SK-N-SH (cell line): Measurements from ENCODE around the gene SYNPO2L. TPM values are rescaled to one million over a fixed set of nuclear protein-coding genes. Genes with fewer than 3 reads are reported as not detected.

Experiments
- CTCF ChIA-PET: fragments of 300-600, 350-600 bp; formaldehyde crosslinking; extraction: SDS; loops from one replicate; lab custom pipeline; 2021; lab: Yijun Ruan, JAX
- POLR2A ChIA-PET: fragments of 350-600 bp; sonication (Branson Sonifier 250); formaldehyde crosslinking; extraction: SDS; loops from one replicate; lab custom pipeline; 2020; ENCODE audit warnings: antibody characterized with exemption, inconsistent platforms; lab: Yijun Ruan, JAX
- DNase-seq: peaks from one replicate; pipeline ENCODE4 v3.0.0; 2012
- H2AFZ ChIP-seq: fragments of 200-600 bp; sonication (generic); 2 replicates; pipeline ENCODE4 v1.8.1; 2016; ENCODE audit warnings: antibody characterized with exemption, mild to moderate bottlenecking, low read depth
- H3F3A ChIP-seq: fragments of 200-600 bp; sonication (generic); replicated peaks from 2 replicates; pipeline ENCODE3; 2016; ENCODE audit warnings: antibody characterized with exemption, mild to moderate bottlenecking; ENCODE audit not compliant: insufficient read depth
- H3K27ac ChIP-seq, 2 experiments: fragments of 200-500 bp in 1 of 2; fragments of 200-600 bp in 1 of 2; sonication (Bioruptor generic) in 1 of 2; sonication (generic), shearing (Covaris generic) in 1 of 2; 2 replicates each; pipeline versions ENCODE4 v1.5.1 to v1.6.1; 2014 to 2016; ENCODE audit warnings: low read depth in 2 of 2, inconsistent platforms in 1 of 2, low read length in 1 of 2, mild to moderate bottlenecking in 1 of 2, mixed read lengths in 1 of 2
- H3K27me3 ChIP-seq: fragments of 200-600 bp; sonication (generic), shearing (Covaris generic); 2 replicates; pipeline ENCODE4 v1.6.1; 2016; ENCODE audit warnings: mixed run types; ENCODE audit not compliant: insufficient read depth
- H3K36me3 ChIP-seq, 2 experiments: fragments of 200-500 bp in 1 of 2; fragments of 200-600 bp in 1 of 2; sonication (Bioruptor generic) in 1 of 2; sonication (generic) in 1 of 2; replicated peaks in 1 of 2; 2 replicates each; pipeline versions ENCODE3 to v1.5.1; 2014 to 2016; ENCODE audit warnings: low read length in 1 of 2, mild to moderate bottlenecking in 1 of 2; ENCODE audit not compliant: insufficient read depth in 2 of 2, control insufficient read depth in 1 of 2
- H3K4me1 ChIP-seq, 2 experiments: fragments of 200-500 bp in 1 of 2; fragments of 200-600 bp in 1 of 2; sonication (Bioruptor generic) in 1 of 2; sonication (generic), shearing (Covaris generic) in 1 of 2; 2 replicates each; pipeline versions ENCODE4 v1.5.1 to v1.6.1; 2014 to 2016; ENCODE audit warnings: low read depth in 1 of 2, low read length in 1 of 2, mixed run types in 1 of 2; ENCODE audit not compliant: insufficient read depth in 2 of 2, control insufficient read depth in 1 of 2
- H3K4me2 ChIP-seq: fragments of 200-600 bp; sonication (generic), shearing (Covaris generic); 2 replicates; pipeline ENCODE4 v1.6.1; 2017; ENCODE audit warnings: mixed run types
- H3K4me3 ChIP-seq, 2 experiments: fragments of 200-500 bp in 1 of 2; fragments of 200-600 bp in 1 of 2; sonication (Bioruptor generic) in 1 of 2; sonication (generic), shearing (Covaris generic) in 1 of 2; 2 replicates each; pipeline versions ENCODE4 v1.5.1 to v1.8.1; 2014 to 2016; ENCODE audit warnings: low read depth in 2 of 2, inconsistent platforms in 1 of 2, low read length in 1 of 2, mild to moderate bottlenecking in 1 of 2, mixed read lengths in 1 of 2, moderate library complexity in 1 of 2
- H3K79me2 ChIP-seq: fragments of 200-600 bp; sonication (generic); 2 replicates; pipeline ENCODE4 v1.8.1; 2017; ENCODE audit warnings: mild to moderate bottlenecking; ENCODE audit not compliant: insufficient read depth
- H3K9ac ChIP-seq: fragments of 200-600 bp; sonication (generic); 2 replicates; pipeline ENCODE4 v1.6.1; 2017; ENCODE audit warnings: mixed run types
- H3K9me2 ChIP-seq: fragments of 200-600 bp; sonication (generic); 2 replicates; pipeline ENCODE4 v1.6.1; 2017; ENCODE audit warnings: mixed run types
- H3K9me3 ChIP-seq: fragments of 200-600 bp; sonication (generic); 2 replicates; pipeline ENCODE4 v1.6.1; 2017; ENCODE audit warnings: mixed run types, mild to moderate bottlenecking, moderate library complexity
- H4K20me1 ChIP-seq: fragments of 200-600 bp; sonication (generic); 2 replicates; pipeline ENCODE4 v1.6.1; 2017; ENCODE audit warnings: mild to moderate bottlenecking, mixed run types; ENCODE audit not compliant: insufficient read depth
- CHD2 ChIP-seq: fragments of 150-350 bp; IDR thresholded peaks from 2 replicates; pipeline ENCODE4 v1.6.1; 2018; ENCODE audit warnings: low read length; ENCODE audit not compliant: partially characterized antibody
- FOSL2 ChIP-seq: IDR thresholded peaks from 2 replicates; pipeline ENCODE4 v1.4.0; 2012; ENCODE audit warnings: low read depth, mild to moderate bottlenecking, moderate library complexity, borderline replicate concordance
- FOXJ3 ChIP-seq: sonication (generic); formaldehyde crosslinking; IDR thresholded peaks from 2 replicates; pipeline ENCODE4 v1.5.1; 2020; ENCODE audit warnings: mild to moderate bottlenecking, missing genetic modification reagents
- FOXM1 ChIP-seq: IDR thresholded peaks from 2 replicates; pipeline ENCODE4 v1.4.0; 2012; ENCODE audit warnings: low read depth, mild to moderate bottlenecking
- IRF3 ChIP-seq: fragments of 150-350 bp; IDR thresholded peaks from 2 replicates; pipeline ENCODE4 v1.6.1; 2016; ENCODE audit warnings: mild to moderate bottlenecking, low read depth, low read length
- JUND ChIP-seq: IDR thresholded peaks from 2 replicates; pipeline ENCODE4 v1.4.0; 2012
- MAX ChIP-seq: IDR thresholded peaks from 2 replicates; pipeline ENCODE4 v1.4.0; 2012; ENCODE audit warnings: low read depth
- MXI1 ChIP-seq: IDR thresholded peaks from 2 replicates; pipeline ENCODE4 v1.6.1; 2012; ENCODE audit warnings: mild to moderate bottlenecking, low read depth, low read length, improper control_type of control experiment
- NFIC ChIP-seq: IDR thresholded peaks from 2 replicates; pipeline ENCODE4 v1.4.0; 2012; ENCODE audit warnings: borderline replicate concordance
- POLR2AphosphoS5 ChIP-seq: IDR thresholded peaks from 2 replicates; pipeline ENCODE4 v1.6.1; 2012; ENCODE audit warnings: low read depth, low read length
- RAD21 ChIP-seq: IDR thresholded peaks from 2 replicates; pipeline ENCODE4 v1.6.1; 2012; ENCODE audit warnings: mild to moderate bottlenecking, low read length
- RCOR1 ChIP-seq: fragments of 150-350 bp; IDR thresholded peaks from 2 replicates; pipeline ENCODE4 v1.6.1; 2017; ENCODE audit warnings: antibody characterized with exemption, low read length
- RXRA ChIP-seq: IDR thresholded peaks from 2 replicates; pipeline ENCODE4 v1.4.0; 2012; ENCODE audit warnings: low read depth, mild to moderate bottlenecking, borderline replicate concordance
- SMC3 ChIP-seq: IDR thresholded peaks from 2 replicates; pipeline ENCODE4 v1.6.1; 2012; ENCODE audit warnings: low read depth, low read length, improper control_type of control experiment
- YY1 ChIP-seq: IDR thresholded peaks from 2 replicates; pipeline ENCODE4 v1.4.0; 2012; ENCODE audit warnings: low read depth, mild to moderate bottlenecking
- WGBS: methylation state at CpG from one replicate; pipeline ENCODE4 v1.1.6; 2017; ENCODE audit warnings: low lambda C conversion rate; 5-methylcytosine and 5-hydroxymethylcytosine counted together
- polyA plus RNA-seq, 3 experiments: library from polyadenylated mRNA; depleted of rRNA; stranded (reverse); fragments of >200 nt; gene quantifications; 2 replicates each; pipeline ENCODE4 v1.2.3, GENCODE V29; 2012

SYNPO2L gene
- polyA plus RNA-seq, 1 of the 3 experiments (the other 2 are of a cell fraction), result 0.05 TPM

DNA sequence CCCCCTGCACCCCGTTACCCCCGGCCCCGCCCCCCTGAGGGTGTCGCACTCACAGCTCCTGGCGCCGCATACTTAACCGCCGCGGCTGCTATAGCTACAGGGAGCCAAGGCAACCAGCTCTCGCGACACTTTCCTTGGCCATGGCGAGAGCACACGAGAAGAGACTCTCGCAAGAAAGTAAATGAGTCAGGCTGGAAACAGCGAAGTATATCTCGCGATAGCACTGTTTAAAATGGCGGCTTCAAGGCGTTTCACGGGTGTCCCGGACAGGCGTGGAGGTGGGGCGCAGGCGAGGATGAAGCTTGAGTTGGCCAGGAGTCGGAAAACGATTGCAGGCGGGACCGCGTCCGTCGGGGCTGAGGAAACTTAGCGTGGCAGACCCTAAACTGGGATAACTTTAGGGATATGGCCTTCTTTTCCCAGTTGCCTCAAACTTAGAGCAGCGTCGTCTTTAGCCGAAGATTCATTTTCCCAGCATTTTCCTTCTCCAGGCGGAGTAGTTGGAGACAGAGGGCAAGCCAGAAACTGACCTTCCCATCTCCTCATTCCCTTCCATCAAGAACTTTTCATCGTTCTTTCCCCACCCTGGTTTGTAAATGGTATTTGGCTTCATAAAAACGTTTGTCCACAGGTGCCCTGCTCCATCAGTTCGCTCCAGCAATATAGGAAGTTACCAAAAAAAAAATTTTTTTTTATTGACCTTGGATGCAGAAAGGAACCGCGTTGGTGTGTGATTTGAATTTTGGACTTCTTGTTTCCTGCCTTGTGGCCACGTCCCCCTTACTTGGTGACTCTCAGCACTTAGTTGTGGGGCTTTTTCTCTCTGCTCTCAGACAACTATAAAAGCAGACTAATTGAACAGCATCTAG is 29.7 kb downstream of the SYNPO2L start (continued):
- TF ChIP-seq SMC3 (no peak), IRF3 (no peak), FOXM1 (no peak), RXRA (no peak), JUND (no peak; the same call in 1 of the 2 replicates), FOXJ3 (no peak), MAX (peak; percentile 86; the same call in 1 of the 2 replicates), CHD2 (peak; percentile 99), RCOR1 (no peak), FOSL2 (peak; percentile 45; the same call in 1 of the 2 replicates)
- TF ChIP-seq, all 33 proteins: peak for 10

DNA sequence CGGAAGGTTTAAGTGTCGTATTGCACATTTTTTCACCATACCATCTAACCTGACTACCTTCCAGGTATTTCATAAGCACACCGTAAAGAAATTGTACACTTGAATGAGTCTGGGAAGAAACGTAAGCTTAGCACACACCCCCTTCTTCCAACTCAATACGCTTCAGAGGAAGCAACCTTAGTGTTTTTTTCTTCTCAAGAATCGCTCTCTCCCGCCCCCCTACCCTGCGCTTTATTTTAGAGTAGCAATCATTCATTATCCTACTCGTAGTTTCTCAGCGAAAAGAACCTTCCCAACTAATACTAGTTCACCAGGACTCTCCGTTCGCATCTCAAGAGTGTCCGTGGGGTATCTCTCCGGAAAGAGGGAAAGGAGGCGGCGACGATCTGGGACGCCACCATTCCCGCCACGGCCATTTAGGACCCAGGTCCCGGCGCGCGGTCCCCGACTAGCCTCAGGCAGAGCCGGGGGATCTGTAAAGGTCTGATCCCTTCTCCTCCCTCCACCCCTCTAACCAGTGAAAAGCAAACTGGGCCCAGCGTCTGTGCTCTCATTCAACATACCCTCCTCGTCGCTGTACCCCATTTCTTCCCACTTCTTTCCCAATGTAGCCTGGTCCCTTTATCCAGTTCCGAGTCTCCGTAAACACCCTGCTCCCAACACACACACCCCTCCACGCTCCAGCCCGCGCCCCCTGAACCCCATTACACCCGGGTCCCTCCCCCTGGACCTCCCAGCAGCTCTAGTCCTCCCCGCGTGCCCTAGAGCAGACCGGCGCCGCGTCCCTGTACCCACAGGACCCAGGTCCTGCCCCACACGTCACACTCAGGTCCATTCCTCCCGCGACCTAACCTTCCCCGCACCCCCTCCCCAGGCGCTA is 30.6 kb downstream of the SYNPO2L start:
- no peaks in the 10 kb centered on the region for H3K36me3 ChIP-seq
- no peaks in the 10 kb centered on the region for H3K9me3 ChIP-seq
- peak; percentile 73 for DNase-seq
- POLR2A ChIA-PET, result interaction anchor here (0.8 to 0.9 kb wide), 2 partner anchors 8 to 22 kb away, joined by 3 read pairs; no protein-coding TSS in a partner anchor
- H3K4me2 ChIP-seq, result peak overlapping the region; percentile 79
- peak overlapping the region; percentile 97 for H3K9ac ChIP-seq
- no peaks in the 10 kb centered on the region for H3K27me3 ChIP-seq
- WGBS, result 2% methylated on average over 41 of the region's 46 CpGs
- peaks cover 12% of the 10 kb centered on the region for H3F3A ChIP-seq
- H3K79me2 ChIP-seq, result peaks cover 41% of the 10 kb centered on the region
- peak; percentile 42; the same call in 1 of the 2 replicates for TF ChIP-seq YY1
- TF ChIP-seq FOSL2, result no peak
- TF ChIP-seq RAD21, result no peak
- peak; percentile 33; the same call in 1 of the 2 replicates for TF ChIP-seq MAX
- TF ChIP-seq MXI1, result no peak
- TF ChIP-seq NFIC, result no peak
- TF ChIP-seq POLR2AphosphoS5, result no peak
- peak overlapping the region; percentile 72 to 93 for H3K4me3 ChIP-seq
- CTCF ChIA-PET, result interaction anchor here (1.0 to 3.9 kb wide), 4 partner anchors 19 to 96 kb away, joined by 3 to 19 read pairs (median 6); no protein-coding TSS in a partner anchor
- no peaks in the 10 kb centered on the region for H4K20me1 ChIP-seq
- peak overlapping the region; percentile 86 for H2AFZ ChIP-seq
- peaks cover 0 to 4% of the 10 kb centered on the region in 2 experiments; a peak in 3 of 4 replicates for H3K4me1 ChIP-seq
- peak overlapping the region; percentile 72 to 85 for H3K27ac ChIP-seq
- no peaks in the 10 kb centered on the region for H3K9me2 ChIP-seq
